Memory B cell (primary cell): ENCODE measurements around the gene WRAP73.

ENCODE experiments used
- ATAC-seq: fragments of 150-1000 bp; cut with Tn5 transposase; 2 replicates; pipeline ENCODE4 v1.10.0; 2021; ENCODE audit warnings: low read depth, mild to moderate bottlenecking, moderate library complexity
- DNase-seq, 2 donors: peaks; one replicate each; pipeline ENCODE4 v3.0.0; 2022; ENCODE audit warnings: low spot score in 2 of 2
- H3K27ac Mint-ChIP-seq: one replicate; pipeline ENCODE4 v1.8.0; 2022; ENCODE audit warnings: mild to moderate bottlenecking, moderate library complexity, mixed read lengths
- H3K27me3 Mint-ChIP-seq: one replicate; pipeline ENCODE4 v1.8.0; 2022; ENCODE audit warnings: mixed read lengths
- H3K36me3 Mint-ChIP-seq: one replicate; pipeline ENCODE4 v1.8.0; 2022; ENCODE audit warnings: mild to moderate bottlenecking, mixed read lengths
- H3K4me1 Mint-ChIP-seq: one replicate; pipeline ENCODE4 v1.8.0; 2022; ENCODE audit warnings: mixed read lengths
- H3K4me3 Mint-ChIP-seq: one replicate; pipeline ENCODE4 v1.8.0; 2022; ENCODE audit warnings: mild to moderate bottlenecking, moderate library complexity, mixed read lengths
- H3K9me3 Mint-ChIP-seq: one replicate; pipeline ENCODE4 v1.8.0; 2022; ENCODE audit warnings: mixed read lengths

WRAP73 gene

GRCh38 chr1:3604468-3604974 lies 45.4 kb downstream of the WRAP73 start:
- DNase-seq, result no peak
- Mint-ChIP-seq H3K27ac (no peak overlapping the region), H3K36me3 (no peaks in the 10 kb centered on the region)

GRCh38 chr1:3603571-3604467 lies 46.1 kb downstream of the WRAP73 start:
- no peak overlapping the region for H3K27ac Mint-ChIP-seq

More at GRCh38 chr1:3604468-3604974, 45.4 kb downstream of the WRAP73 start:
- no peaks in the 10 kb centered on the region for H3K4me1 Mint-ChIP-seq
- H3K4me3 Mint-ChIP-seq, result no peak overlapping the region
- H3K9me3 Mint-ChIP-seq, result no peaks in the 10 kb centered on the region
- no peak for ATAC-seq
- peaks cover 3% of the 10 kb centered on the region for H3K27me3 Mint-ChIP-seq

GRCh38 chr1:3603156-3603555 lies 46.7 kb downstream of the WRAP73 start:
- Mint-ChIP-seq H3K27me3 (no peaks in the 10 kb centered on the region), H3K4me3 (no peak overlapping the region), H3K27ac (no peak overlapping the region), H3K4me1 (no peaks in the 10 kb centered on the region), H3K36me3 (no peaks in the 10 kb centered on the region), H3K9me3 (no peaks in the 10 kb centered on the region)
- DNase-seq (no peak), ATAC-seq (no peak)

More at GRCh38 chr1:3603571-3604467, 46.1 kb downstream of the WRAP73 start:
- H3K4me3 Mint-ChIP-seq, result no peak overlapping the region
- H3K4me1 Mint-ChIP-seq, result no peaks in the 10 kb centered on the region
- no peaks in the 10 kb centered on the region for H3K9me3 Mint-ChIP-seq
- H3K36me3 Mint-ChIP-seq, result no peaks in the 10 kb centered on the region
- no peaks in the 10 kb centered on the region for H3K27me3 Mint-ChIP-seq
- DNase-seq (no peak), ATAC-seq (no peak)

GRCh38 chr1:3602375-3602774 lies 47.5 kb downstream of the WRAP73 start:
- no peak for DNase-seq
- Mint-ChIP-seq H3K9me3 (no peaks in the 10 kb centered on the region), H3K27ac (no peak overlapping the region), H3K4me3 (no peak overlapping the region), H3K36me3 (no peaks in the 10 kb centered on the region), H3K4me1 (peaks cover 5% of the 10 kb centered on the region), H3K27me3 (peaks cover 4% of the 10 kb centered on the region)
- no peak for ATAC-seq

- H3K36me3 Mint-ChIP-seq, result no peaks in the 10 kb centered on the region
- no peak for ATAC-seq
- peaks cover 4% of the 10 kb centered on the region for H3K27me3 Mint-ChIP-seq
- DNase-seq, result no peak
- no peak overlapping the region for H3K4me3 Mint-ChIP-seq
- H3K27ac Mint-ChIP-seq, result no peak overlapping the region
- H3K9me3 Mint-ChIP-seq, result no peaks in the 10 kb centered on the region
- peaks cover 9% of the 10 kb centered on the region for H3K4me1 Mint-ChIP-seq
These were observed 48.2 kb downstream of the WRAP73 start for GRCh38 chr1:3601743-3602142.

GRCh38 chr1:3600354-3600753 lies 49.5 kb downstream of the WRAP73 start:
- Mint-ChIP-seq H3K27me3 (peaks cover 6% of the 10 kb centered on the region), H3K27ac (no peak overlapping the region), H3K4me1 (peaks cover 11% of the 10 kb centered on the region), H3K36me3 (no peaks in the 10 kb centered on the region), H3K9me3 (no peaks in the 10 kb centered on the region), H3K4me3 (no peak overlapping the region)
- no peak for ATAC-seq
- no peak for DNase-seq

GRCh38 chr1:3599816-3600215 lies 50.1 kb downstream of the WRAP73 start:
- H3K4me1 Mint-ChIP-seq, result peaks cover 11% of the 10 kb centered on the region
- no peaks in the 10 kb centered on the region for H3K36me3 Mint-ChIP-seq
- H3K9me3 Mint-ChIP-seq, result no peaks in the 10 kb centered on the region
- H3K4me3 Mint-ChIP-seq, result no peak overlapping the region
- no peak for DNase-seq
- no peak for ATAC-seq
- H3K27me3 Mint-ChIP-seq, result peaks cover 6% of the 10 kb centered on the region
- H3K27ac Mint-ChIP-seq, result no peak overlapping the region

- Mint-ChIP-seq H3K27me3 (peaks cover 6% of the 10 kb centered on the region), H3K36me3 (no peaks in the 10 kb centered on the region), H3K4me1 (peaks cover 11% of the 10 kb centered on the region), H3K27ac (no peak overlapping the region), H3K4me3 (no peak overlapping the region), H3K9me3 (no peaks in the 10 kb centered on the region)
- DNase-seq (no peak), ATAC-seq (no peak)
These were observed 50.6 kb downstream of the WRAP73 start for GRCh38 chr1:3599286-3599811.

GRCh38 chr1:3598522-3599285 lies 51.2 kb downstream of the WRAP73 start:
- Mint-ChIP-seq H3K9me3 (no peaks in the 10 kb centered on the region), H3K27me3 (peaks cover 7% of the 10 kb centered on the region), H3K36me3 (no peaks in the 10 kb centered on the region), H3K4me3 (peak overlapping the region; percentile 78), H3K4me1 (peaks cover 14% of the 10 kb centered on the region), H3K27ac (no peak overlapping the region)
- DNase-seq (no peak), ATAC-seq (no peak)

- H3K36me3 Mint-ChIP-seq, result no peaks in the 10 kb centered on the region
- H3K27ac Mint-ChIP-seq, result no peak overlapping the region
- peaks cover 7% of the 10 kb centered on the region for H3K27me3 Mint-ChIP-seq
- peaks cover 14% of the 10 kb centered on the region for H3K4me1 Mint-ChIP-seq
- H3K4me3 Mint-ChIP-seq, result peak overlapping the region; percentile 78
- ATAC-seq (no peak), DNase-seq (no peak)
- H3K9me3 Mint-ChIP-seq, result no peaks in the 10 kb centered on the region
These were observed 51.8 kb downstream of the WRAP73 start for GRCh38 chr1:3598051-3598491.

- Mint-ChIP-seq H3K4me1 (peaks cover 14% of the 10 kb centered on the region), H3K9me3 (no peaks in the 10 kb centered on the region), H3K27ac (no peak overlapping the region), H3K36me3 (no peaks in the 10 kb centered on the region), H3K4me3 (peak overlapping the region; percentile 78), H3K27me3 (peaks cover 7% of the 10 kb centered on the region)
- ATAC-seq, result peak; percentile 63
- no peak for DNase-seq
These were observed 52.3 kb downstream of the WRAP73 start for GRCh38 chr1:3597599-3597964.

GRCh38 chr1:3596663-3597598 lies 53.0 kb downstream of the WRAP73 start:
- DNase-seq (no peak), ATAC-seq (no peak)
- Mint-ChIP-seq H3K36me3 (no peaks in the 10 kb centered on the region), H3K4me3 (peak overlapping the region; percentile 78), H3K4me1 (peaks cover 14% of the 10 kb centered on the region), H3K9me3 (no peaks in the 10 kb centered on the region), H3K27me3 (peaks cover 7% of the 10 kb centered on the region), H3K27ac (no peak overlapping the region)

- peaks cover 7% of the 10 kb centered on the region for H3K27me3 Mint-ChIP-seq
- ATAC-seq (no peak), DNase-seq (no peak)
- H3K27ac Mint-ChIP-seq, result peak overlapping the region; percentile 53
- no peak overlapping the region for H3K4me3 Mint-ChIP-seq
- H3K36me3 Mint-ChIP-seq, result no peaks in the 10 kb centered on the region
- H3K9me3 Mint-ChIP-seq, result no peaks in the 10 kb centered on the region
- peaks cover 14% of the 10 kb centered on the region for H3K4me1 Mint-ChIP-seq
These were observed 54.0 kb downstream of the WRAP73 start for GRCh38 chr1:3595949-3596348.
